Right kidney (tissue), 1 donor: ENCODE results near the gene TMEM18.

Experiments used
- DNase-seq: peaks from one replicate; pipeline ENCODE4 v3.0.0-alpha.2; 2016

The TMEM18 gene

DNA sequence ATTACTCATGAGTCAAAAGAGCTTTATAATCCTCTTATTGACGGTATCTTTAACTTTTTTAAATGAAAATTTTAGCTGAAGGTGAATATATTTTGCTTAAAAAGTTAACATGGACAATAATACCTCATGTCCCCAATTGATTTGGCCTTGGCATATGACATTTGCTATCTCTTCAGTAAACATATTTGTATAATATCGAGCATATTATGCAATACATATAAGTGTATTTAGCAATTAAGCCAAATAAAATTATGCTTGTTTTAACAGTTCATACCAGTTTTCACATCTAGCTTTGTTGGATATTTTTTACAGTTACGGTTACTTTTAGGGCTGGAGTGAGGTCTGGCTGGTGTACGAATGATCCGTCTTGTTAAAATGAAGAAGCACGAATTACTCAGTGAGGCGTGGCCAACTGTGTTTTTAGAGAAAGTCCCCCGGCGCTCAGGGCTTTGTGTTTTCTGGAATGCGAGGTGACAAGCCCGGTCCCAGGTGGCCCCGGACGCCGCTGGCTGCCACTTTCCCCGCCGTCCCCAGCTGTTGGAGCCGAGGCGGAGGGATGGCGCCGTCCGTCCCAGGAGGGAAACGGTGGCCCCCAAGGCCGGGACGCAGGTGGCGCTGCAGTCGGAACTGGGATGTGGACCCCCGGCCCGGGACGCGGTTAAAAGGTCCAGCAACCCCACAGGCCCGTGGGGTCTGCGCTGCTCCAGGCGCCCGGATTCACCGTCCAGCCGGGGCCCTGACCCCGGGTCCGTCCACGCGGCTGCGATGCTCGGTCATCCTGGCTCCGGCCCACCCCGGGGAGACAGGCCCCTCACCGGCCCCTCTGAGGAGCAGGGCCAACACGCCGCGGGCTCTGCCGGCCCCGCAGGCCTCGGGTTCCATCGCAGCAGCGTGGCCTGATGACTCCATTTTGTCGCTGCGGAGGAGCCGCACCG is 41.3 kb downstream of the TMEM18 start:
- DNase-seq: no peak

- DNase-seq: no peak
Measured at GRCh38 chr2:634636-635388, 42.4 kb downstream of the TMEM18 start.

DNA sequence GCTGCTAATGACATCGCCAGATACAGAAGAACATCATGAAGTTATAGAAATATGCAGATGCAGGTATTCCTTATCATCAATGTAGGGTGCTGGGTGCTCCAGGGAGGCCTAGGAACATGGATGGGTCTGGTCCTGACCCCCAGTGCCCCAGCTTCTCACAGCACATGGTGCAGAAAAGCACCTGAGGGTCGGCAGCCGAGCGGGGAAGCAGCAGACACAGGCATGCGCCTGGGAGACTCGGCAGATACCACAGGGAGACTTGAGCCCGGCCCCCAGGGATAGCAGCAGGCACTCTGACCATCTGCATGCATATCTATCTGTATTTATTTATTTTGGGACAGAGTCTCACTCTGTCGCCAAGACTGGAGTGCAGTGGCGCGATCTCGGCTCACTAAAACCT is 43.2 kb downstream of the TMEM18 start:
- no peak for DNase-seq

GRCh38 chr2:633371-633770 is 43.8 kb downstream of the TMEM18 start:
- no peak for DNase-seq

DNA sequence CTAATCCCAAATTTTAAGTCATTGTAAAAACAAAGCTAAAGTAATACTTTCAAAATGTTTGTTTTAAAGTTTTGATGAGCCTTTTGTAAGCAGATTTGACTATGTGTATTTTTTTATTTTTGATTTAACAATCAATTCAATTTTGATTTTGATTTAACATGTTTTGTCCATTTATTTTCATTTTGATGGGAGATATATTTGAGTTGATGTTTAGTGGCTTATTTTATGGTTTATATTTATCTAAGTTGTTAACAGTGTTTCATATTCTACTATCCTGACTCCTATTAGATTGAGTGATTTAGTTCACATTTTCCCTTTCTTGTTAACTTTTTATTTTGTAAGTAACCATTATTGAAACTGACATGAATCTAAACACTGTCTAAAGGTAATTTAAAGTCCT is 44.7 kb downstream of the TMEM18 start:
- DNase-seq: no peak

GRCh38 chr2:631741-632140 is 45.5 kb downstream of the TMEM18 start:
- DNase-seq: no peak

DNA sequence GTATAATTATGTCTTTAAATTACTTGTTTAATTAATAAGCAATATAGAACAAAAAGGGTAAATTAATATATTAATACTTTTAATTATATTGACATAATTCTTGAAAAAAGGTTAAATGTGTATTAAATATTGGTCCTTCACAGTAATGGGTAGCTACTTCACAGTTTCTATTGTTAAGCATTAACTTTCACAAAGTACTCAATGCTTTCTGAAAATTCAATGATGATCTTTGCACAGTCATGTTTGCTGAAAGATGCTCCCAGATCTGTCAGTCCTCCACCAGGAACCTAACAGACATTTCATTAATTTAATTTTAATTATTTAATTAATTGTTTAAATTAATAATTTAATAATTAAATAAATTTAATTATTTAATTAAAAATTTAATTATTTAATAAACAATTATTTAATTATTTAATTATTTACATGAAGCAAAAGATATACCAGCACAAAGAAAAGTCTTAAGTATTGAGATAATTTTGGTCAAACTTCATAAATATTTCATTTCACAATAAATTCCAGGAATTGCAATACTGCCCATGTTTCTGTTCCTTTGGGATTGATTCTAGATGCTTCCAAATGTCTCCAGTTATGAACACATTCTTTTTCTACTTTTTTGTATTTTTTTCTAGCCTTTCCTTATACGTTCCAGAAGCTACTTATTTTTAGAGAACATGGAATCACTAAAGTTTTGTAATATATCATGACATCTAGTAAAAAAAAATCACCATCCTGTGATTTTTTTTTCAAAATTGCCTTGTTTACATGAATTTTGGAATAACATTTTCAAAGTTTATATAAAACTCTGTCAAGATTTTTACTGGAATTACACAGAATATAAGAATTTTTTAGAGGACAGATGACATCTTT is 46.5 kb downstream of the TMEM18 start:
- no peak for DNase-seq

- no peak for DNase-seq
Measured at GRCh38 chr2:629961-630360, 47.2 kb downstream of the TMEM18 start.

- DNase-seq: no peak
Measured at GRCh38 chr2:628651-629050, 48.6 kb downstream of the TMEM18 start.

DNA sequence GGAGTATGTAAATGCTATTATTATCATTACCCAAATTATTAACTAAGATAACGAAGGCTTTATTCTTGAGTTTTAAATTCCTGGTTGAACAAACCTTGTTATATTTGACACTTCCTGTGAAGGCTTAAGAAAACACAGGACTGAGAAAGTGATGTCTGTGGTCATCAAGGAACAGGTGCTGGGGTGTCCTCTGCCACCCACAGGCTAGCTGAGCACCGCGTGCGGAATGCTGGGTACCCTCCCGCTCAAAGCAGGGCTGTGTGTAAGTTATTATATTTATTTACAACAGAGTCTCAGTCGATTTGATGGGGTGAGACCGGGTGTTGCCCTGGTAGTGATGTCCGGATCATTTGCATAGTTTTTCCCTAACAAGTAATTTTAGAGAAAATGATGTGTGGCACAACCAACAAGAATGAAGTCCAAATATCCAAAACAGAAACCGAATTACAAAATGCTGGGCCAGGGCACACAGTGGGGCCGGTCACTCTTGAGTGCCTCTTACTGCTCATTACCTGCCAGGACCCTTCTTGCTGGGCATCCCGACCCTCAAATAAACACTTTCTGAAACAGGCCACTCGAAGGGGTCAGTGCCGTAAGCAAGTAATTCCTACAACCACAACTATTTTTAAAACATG is 49.2 kb downstream of the TMEM18 start:
- DNase-seq: no peak

DNA sequence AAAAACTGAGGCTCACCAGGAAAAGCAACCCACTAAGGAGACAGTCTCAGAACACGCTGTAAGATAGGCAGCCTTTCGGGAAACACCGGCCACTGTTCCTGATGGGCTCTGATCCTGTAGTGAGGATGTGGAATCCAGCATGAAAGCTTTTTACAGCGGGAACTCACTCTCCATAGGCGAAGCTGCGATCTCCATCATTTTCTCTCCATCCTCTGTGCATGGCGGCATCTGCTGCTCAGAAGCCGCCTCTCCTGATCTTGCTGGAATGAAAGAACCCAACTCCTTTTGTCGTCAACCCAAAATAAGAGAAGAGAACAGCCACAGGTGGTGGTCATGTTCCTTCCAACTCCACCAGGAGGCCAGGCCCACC is 49.9 kb downstream of the TMEM18 start:
- no peak for DNase-seq

GRCh38 chr2:626491-627339 is 50.5 kb downstream of the TMEM18 start:
- no peak for DNase-seq

GRCh38 chr2:625415-626333 is 51.5 kb downstream of the TMEM18 start:
- DNase-seq: no peak

GRCh38 chr2:624551-625347 is 52.5 kb downstream of the TMEM18 start:
- no peak for DNase-seq

DNA sequence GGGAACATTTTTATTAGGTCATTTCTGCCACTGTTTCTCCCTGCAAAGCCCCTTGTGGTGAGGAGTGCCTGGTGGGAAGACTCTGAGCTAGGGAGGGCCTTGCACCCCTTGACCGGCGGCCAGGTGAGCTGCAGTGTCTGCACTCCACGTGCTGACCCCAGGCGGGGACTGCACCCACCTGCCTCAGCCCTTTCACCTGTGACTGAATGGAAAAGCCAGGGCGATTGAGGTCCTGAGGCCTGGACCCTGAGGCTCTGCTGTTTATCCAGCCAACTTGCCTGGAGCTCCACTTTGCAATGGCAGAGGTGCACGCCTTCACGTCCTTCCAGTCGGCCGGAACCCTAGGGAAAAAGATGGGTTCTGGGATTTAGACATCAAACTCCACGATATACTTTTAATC is 53.1 kb downstream of the TMEM18 start:
- DNase-seq: no peak

- no peak for DNase-seq
Measured at GRCh38 chr2:623130-623922, 53.9 kb downstream of the TMEM18 start.

DNA sequence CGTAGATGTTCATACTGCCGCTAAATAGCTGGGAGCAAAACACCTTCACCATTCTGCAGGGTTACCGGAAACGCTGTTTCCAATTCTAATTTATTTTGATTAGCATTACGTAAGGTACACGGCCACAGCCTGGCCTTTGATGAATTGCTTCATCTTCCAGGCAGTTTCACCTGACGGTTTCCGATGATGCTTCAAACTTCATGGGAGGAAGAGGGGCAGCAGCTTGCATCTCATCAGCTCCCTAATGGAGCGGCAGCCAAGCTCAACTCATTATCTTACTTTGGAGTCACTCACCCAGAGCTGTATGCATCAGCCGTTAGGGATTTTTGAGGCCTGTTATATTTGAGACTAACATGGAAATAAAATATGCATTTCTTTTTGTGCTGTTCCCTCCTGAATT is 54.8 kb downstream of the TMEM18 start:
- no peak for DNase-seq
